HL-60 (cell line): ENCODE data around the gene ADAMTS7.
"Not testable (repeated sequence)": the region's sequence is repeated elsewhere in the genome, so short reads cannot be mapped to it uniquely, and the experiment has no call there.

ENCODE experiments used
- CTCF ChIP-seq: IDR thresholded peaks from one replicate; pipeline ENCODE4 v1.5.1; 2011; ENCODE audit warnings: low read length, control low read depth, inconsistent platforms; ENCODE audit not compliant: insufficient read depth
- GABPA ChIP-seq: IDR thresholded peaks from 2 replicates; pipeline ENCODE4 v1.6.1; 2012; ENCODE audit warnings: low read depth

- not testable (repeated sequence) for TF ChIP-seq CTCF, GABPA
These were observed 53.2 kb downstream of the ADAMTS7 start for GRCh38 chr15:78758084-78758483.
